ENCODE results near the gene GRK3.
"Not testable (repeated sequence)": the region's sequence is repeated elsewhere in the genome, so short reads cannot be mapped to it uniquely, and the experiment has no call there.

GRK3 gene

GRCh38 chr22:25558341-25558740 lies 6.1 kb upstream of the GRK3 start:
- Mint-ChIP-seq H3K4me1 (peaks cover 18% of the 10 kb centered on the region), H3K4me3 (no peak overlapping the region), H3K27me3 (peaks cover 13% of the 10 kb centered on the region), H3K27ac (no peak overlapping the region), H3K36me3 (no peaks in the 10 kb centered on the region), H3K9me3 (no peaks in the 10 kb centered on the region)
- no peak for DNase-seq
- CTCF ChIA-PET: interaction anchor here (0.5 to 0.8 kb wide), 2 partner anchors 36 to 215 kb away, joined by 3 to 4 read pairs; no protein-coding TSS in a partner anchor

GRCh38 chr22:25559910-25560309 lies 4.6 kb upstream of the GRK3 start:
- H3K4me3 Mint-ChIP-seq, H3K9me3 Mint-ChIP-seq, H3K27ac Mint-ChIP-seq, DNase-seq, CTCF ChIA-PET, H3K36me3 Mint-ChIP-seq: not testable (repeated sequence)
- H3K27me3 Mint-ChIP-seq: peaks cover 13% of the 10 kb centered on the region
- peaks cover 29% of the 10 kb centered on the region for H3K4me1 Mint-ChIP-seq

- not testable (repeated sequence) for H3K9me3 Mint-ChIP-seq, H3K36me3 Mint-ChIP-seq, H3K4me3 Mint-ChIP-seq, DNase-seq, H3K27ac Mint-ChIP-seq
- peaks cover 13% of the 10 kb centered on the region for H3K27me3 Mint-ChIP-seq
- peaks cover 35% of the 10 kb centered on the region for H3K4me1 Mint-ChIP-seq
- CTCF ChIA-PET: interaction anchor here (1.1 kb wide), 1 partner anchor 17 kb away, joined by 4 read pairs; no protein-coding TSS in a partner anchor
Observed at GRCh38 chr22:25561182-25561581, 3.3 kb upstream of the GRK3 start.

- H3K27me3 Mint-ChIP-seq, CTCF ChIA-PET, H3K4me3 Mint-ChIP-seq, H3K27ac Mint-ChIP-seq, DNase-seq, H3K9me3 Mint-ChIP-seq, H3K36me3 Mint-ChIP-seq: not testable (repeated sequence)
- H3K4me1 Mint-ChIP-seq: peaks cover 42% of the 10 kb centered on the region
Observed at GRCh38 chr22:25561927-25562326, 2.5 kb upstream of the GRK3 start.

GRCh38 chr22:25562966-25563760 lies 1.3 kb upstream of the GRK3 start:
- CTCF ChIA-PET: interaction anchor here (1.5 kb wide), 1 partner anchor 19 kb away, joined by 7 read pairs; no protein-coding TSS in a partner anchor
- not testable (repeated sequence) for H3K27me3 Mint-ChIP-seq, DNase-seq, H3K36me3 Mint-ChIP-seq, H3K9me3 Mint-ChIP-seq, H3K27ac Mint-ChIP-seq
- Mint-ChIP-seq H3K4me1 (peaks cover 55% of the 10 kb centered on the region), H3K4me3 (peak overlapping the region; percentile 90)

GRCh38 chr22:25563761-25564319 lies 635 bp upstream of the GRK3 start:
- DNase-seq: peak; percentile 23
- peak overlapping the region; percentile 90 for H3K4me3 Mint-ChIP-seq
- peak overlapping the region; percentile 8 for H3K27ac Mint-ChIP-seq
- CTCF ChIA-PET: interaction anchor here (0.5 to 1.5 kb wide), 2 partner anchors 20 to 81 kb away, joined by 3 to 7 read pairs; no protein-coding TSS in a partner anchor
- H3K36me3 Mint-ChIP-seq: peaks cover 6% of the 10 kb centered on the region
- peaks cover 59% of the 10 kb centered on the region for H3K4me1 Mint-ChIP-seq
- no peaks in the 10 kb centered on the region for H3K9me3 Mint-ChIP-seq
- H3K27me3 Mint-ChIP-seq: peaks cover 4% of the 10 kb centered on the region

- Mint-ChIP-seq H3K36me3 (peaks cover 13% of the 10 kb centered on the region), H3K9me3 (no peaks in the 10 kb centered on the region), H3K4me3 (peak overlapping the region; percentile 90), H3K27ac (peak overlapping the region; percentile 89), H3K27me3 (no peaks in the 10 kb centered on the region), H3K4me1 (peaks cover 67% of the 10 kb centered on the region)
- CTCF ChIA-PET: interaction anchor here (1.1 to 1.8 kb wide), 3 partner anchors 21 to 208 kb away, joined by 3 to 7 read pairs (median 5); no protein-coding TSS in a partner anchor
- DNase-seq: peak; percentile 53
Observed at GRCh38 chr22:25564979-25565677, 653 bp downstream of the GRK3 start.

- no peak for DNase-seq
- CTCF ChIA-PET: interaction anchor here (1.2 to 1.8 kb wide), 6 partner anchors 22 to 215 kb away, joined by 3 to 15 read pairs (median 4); no protein-coding TSS in a partner anchor
- Mint-ChIP-seq H3K4me1 (peaks cover 67% of the 10 kb centered on the region), H3K36me3 (peaks cover 18% of the 10 kb centered on the region), H3K27me3 (no peaks in the 10 kb centered on the region), H3K9me3 (no peaks in the 10 kb centered on the region), H3K4me3 (peak overlapping the region; percentile 90), H3K27ac (peak overlapping the region; percentile 29)
Observed at GRCh38 chr22:25566186-25566897, 1.9 kb downstream of the GRK3 start.

- Mint-ChIP-seq H3K27me3 (no peaks in the 10 kb centered on the region), H3K9me3 (no peaks in the 10 kb centered on the region), H3K4me1 (peaks cover 63% of the 10 kb centered on the region), H3K27ac (peak overlapping the region; percentile 24), H3K36me3 (peaks cover 20% of the 10 kb centered on the region), H3K4me3 (peak overlapping the region; percentile 90)
- DNase-seq: no peak
- CTCF ChIA-PET: interaction anchor here (1.2 to 1.8 kb wide), 8 partner anchors 134 to 215 kb away, joined by 3 to 15 read pairs (median 5); no protein-coding TSS in a partner anchor
Observed at GRCh38 chr22:25566898-25567235, 2.4 kb downstream of the GRK3 start.

- H3K4me3 Mint-ChIP-seq: peak overlapping the region; percentile 90
- CTCF ChIA-PET: interaction anchor here (1.0 to 1.8 kb wide), 7 partner anchors 134 to 214 kb away, joined by 3 to 15 read pairs (median 5); no protein-coding TSS in a partner anchor
- H3K4me1 Mint-ChIP-seq: peaks cover 65% of the 10 kb centered on the region
- peaks cover 23% of the 10 kb centered on the region for H3K36me3 Mint-ChIP-seq
- DNase-seq: no peak
- no peaks in the 10 kb centered on the region for H3K9me3 Mint-ChIP-seq
- peak overlapping the region; percentile 24 for H3K27ac Mint-ChIP-seq
- no peaks in the 10 kb centered on the region for H3K27me3 Mint-ChIP-seq
Observed at GRCh38 chr22:25567251-25567675, 2.8 kb downstream of the GRK3 start.

- Mint-ChIP-seq H3K4me3 (peak overlapping the region; percentile 90), H3K36me3 (peaks cover 30% of the 10 kb centered on the region), H3K4me1 (peaks cover 68% of the 10 kb centered on the region)
- not testable (repeated sequence) for H3K27ac Mint-ChIP-seq, H3K27me3 Mint-ChIP-seq, H3K9me3 Mint-ChIP-seq, DNase-seq
- CTCF ChIA-PET: interaction anchor here (1.0 to 1.8 kb wide), 6 partner anchors 133 to 209 kb away, joined by 3 to 15 read pairs (median 6); no protein-coding TSS in a partner anchor
Observed at GRCh38 chr22:25568066-25568465, 3.6 kb downstream of the GRK3 start.

GRCh38 chr22:25569361-25569760 lies 4.9 kb downstream of the GRK3 start:
- Mint-ChIP-seq H3K4me3 (no peak overlapping the region), H3K4me1 (peaks cover 62% of the 10 kb centered on the region), H3K27me3 (no peaks in the 10 kb centered on the region), H3K36me3 (peaks cover 35% of the 10 kb centered on the region), H3K27ac (no peak overlapping the region), H3K9me3 (no peaks in the 10 kb centered on the region)
- DNase-seq: no peak
- CTCF ChIA-PET: interaction anchor here (1.1 to 1.4 kb wide), 2 partner anchors 204 to 209 kb away, joined by 4 to 6 read pairs; no protein-coding TSS in a partner anchor

- no peaks in the 10 kb centered on the region for H3K9me3 Mint-ChIP-seq
- H3K27ac Mint-ChIP-seq: no peak overlapping the region
- no peak for DNase-seq
- peaks cover 66% of the 10 kb centered on the region for H3K4me1 Mint-ChIP-seq
- peaks cover 39% of the 10 kb centered on the region for H3K36me3 Mint-ChIP-seq
- no peaks in the 10 kb centered on the region for H3K27me3 Mint-ChIP-seq
- CTCF ChIA-PET: interaction anchor here (0.6 to 1.4 kb wide), 2 partner anchors 133 to 208 kb away, joined by 3 to 6 read pairs; no protein-coding TSS in a partner anchor
- no peak overlapping the region for H3K4me3 Mint-ChIP-seq
Observed at GRCh38 chr22:25569983-25570382, 5.5 kb downstream of the GRK3 start.
